ENCODE data around the gene ARAP3. TPM values are rescaled to one million over a fixed set of nuclear protein-coding genes. Genes with fewer than 3 reads are reported as not detected.

ARAP3 gene
- total RNA-seq, 1 donor from 2014 or later, result 35.2 TPM

DNA sequence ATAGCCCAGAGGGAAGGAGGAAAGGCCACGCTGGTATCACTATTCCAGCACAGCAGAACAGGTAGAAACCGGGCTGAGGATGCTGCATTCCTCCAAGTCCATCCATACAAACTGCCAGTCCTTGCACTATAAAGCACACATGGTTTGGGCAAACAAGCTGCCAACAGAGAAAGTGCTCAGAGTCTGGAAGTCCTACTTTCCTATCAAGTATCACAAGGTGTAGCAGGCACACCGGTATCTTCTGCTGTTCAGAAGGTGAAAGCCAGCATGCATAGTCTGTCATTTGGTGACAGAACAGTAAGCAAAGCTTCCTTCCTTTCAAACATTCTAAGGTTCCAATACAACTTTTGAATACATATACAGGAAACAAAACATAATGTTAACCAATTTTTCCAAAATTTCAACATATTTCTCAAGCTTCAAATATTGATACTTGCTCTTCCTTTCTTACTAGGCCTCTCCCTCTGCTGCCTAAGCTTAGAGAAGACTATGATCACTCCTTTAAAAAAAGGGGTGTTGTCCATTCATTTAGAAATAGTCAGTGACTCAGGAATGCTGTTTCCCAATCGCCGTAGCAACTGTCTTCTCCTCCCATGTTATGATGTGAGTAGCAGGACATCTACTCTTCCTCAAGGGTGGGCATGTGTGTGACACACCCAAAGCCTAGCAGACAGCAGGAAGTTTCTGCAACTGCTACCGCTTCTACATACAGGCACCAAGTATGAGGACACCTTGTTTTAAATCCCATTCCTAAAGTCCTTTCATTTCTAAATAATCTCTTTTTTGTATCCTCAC lies 77.9 kb downstream of the ARAP3 start:
- DNase-seq (peak; percentile 62), ATAC-seq (peak; percentile 88 to 92)
- no peak overlapping the region for H3K4me3 ChIP-seq
- no peaks in the 10 kb centered on the region for H3K9me3 ChIP-seq
- H3K4me1 ChIP-seq, result peaks cover 92% of the 10 kb centered on the region
- TF ChIP-seq, protein P1, sequence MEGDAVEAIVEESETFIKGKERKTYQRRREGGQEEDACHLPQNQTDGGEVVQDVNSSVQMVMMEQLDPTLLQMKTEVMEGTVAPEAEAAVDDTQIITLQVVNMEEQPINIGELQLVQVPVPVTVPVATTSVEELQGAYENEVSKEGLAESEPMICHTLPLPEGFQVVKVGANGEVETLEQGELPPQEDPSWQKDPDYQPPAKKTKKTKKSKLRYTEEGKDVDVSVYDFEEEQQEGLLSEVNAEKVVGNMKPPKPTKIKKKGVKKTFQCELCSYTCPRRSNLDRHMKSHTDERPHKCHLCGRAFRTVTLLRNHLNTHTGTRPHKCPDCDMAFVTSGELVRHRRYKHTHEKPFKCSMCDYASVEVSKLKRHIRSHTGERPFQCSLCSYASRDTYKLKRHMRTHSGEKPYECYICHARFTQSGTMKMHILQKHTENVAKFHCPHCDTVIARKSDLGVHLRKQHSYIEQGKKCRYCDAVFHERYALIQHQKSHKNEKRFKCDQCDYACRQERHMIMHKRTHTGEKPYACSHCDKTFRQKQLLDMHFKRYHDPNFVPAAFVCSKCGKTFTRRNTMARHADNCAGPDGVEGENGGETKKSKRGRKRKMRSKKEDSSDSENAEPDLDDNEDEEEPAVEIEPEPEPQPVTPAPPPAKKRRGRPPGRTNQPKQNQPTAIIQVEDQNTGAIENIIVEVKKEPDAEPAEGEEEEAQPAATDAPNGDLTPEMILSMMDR (IDR thresholded peaks at IDR 0.05), result no peak
- H3K27ac ChIP-seq, result peak overlapping the region; percentile 81
- intact Hi-C loops (cut with DNase I), result no loop called here
- no peaks in the 10 kb centered on the region for H3K36me3 ChIP-seq
- no peaks in the 10 kb centered on the region for H3K27me3 ChIP-seq (ENCODE audit: low read depth)

Other genes with a start within 250 kb of the ARAP3 start
- gene PCDHGC3, start 206.3 kb downstream of the ARAP3 start, total RNA-seq, result 82.4 TPM
- gene PCDHGC4, start 197.2 kb downstream of the ARAP3 start, total RNA-seq, result 1.5 TPM
- 1.8 TPM for gene PCDHGC5, start 193.1 kb downstream of the ARAP3 start, total RNA-seq
- 118 TPM for gene DIAPH1, start 63.2 kb downstream of the ARAP3 start, total RNA-seq
- 45.8 TPM for gene HDAC3, start 45.4 kb downstream of the ARAP3 start, total RNA-seq
- 5.5 TPM for gene RELL2, start 45.2 kb downstream of the ARAP3 start, total RNA-seq
- gene FCHSD1, start 30.8 kb downstream of the ARAP3 start, total RNA-seq, result 20.4 TPM
- 55.7 TPM for gene PCDH1, start 196.2 kb upstream of the ARAP3 start, total RNA-seq
- 75.0 TPM for gene DELE1, start 241.6 kb upstream of the ARAP3 start, total RNA-seq